Dermis blood vessel endothelial cell (primary cell): Measurements from ENCODE around the gene PICK1. TPM values are rescaled to one million over a fixed set of nuclear protein-coding genes. Genes with fewer than 3 reads are reported as not detected.

Experiments
- DNase-seq: peaks from one replicate; pipeline ENCODE4 v3.0.0; 2010
- total RNA-seq: library from RNA; depleted of rRNA; stranded (reverse); fragments of >200 nt; gene quantifications from 2 replicates; pipeline ENCODE4 v1.2.3, GENCODE V29; 2014

Gene PICK1
- total RNA-seq, 1 donor from 2014 or later, result 15.5 TPM

- DNase-seq, result no peak
Measured at GRCh38 chr22:38089474-38089851, 32.3 kb downstream of the PICK1 start.

GRCh38 chr22:38097058-38097457 is 39.9 kb downstream of the PICK1 start:
- no peak for DNase-seq

- peak; percentile 50 for DNase-seq
Measured at GRCh38 chr22:38097557-38098409, 40.6 kb downstream of the PICK1 start.

GRCh38 chr22:38098410-38099249 is 41.4 kb downstream of the PICK1 start:
- peak; percentile 64 for DNase-seq

- no peak for DNase-seq
Measured at GRCh38 chr22:38103641-38104040, 46.4 kb downstream of the PICK1 start.

GRCh38 chr22:38104084-38104483 is 46.9 kb downstream of the PICK1 start:
- DNase-seq, result peak; percentile 43

GRCh38 chr22:38106814-38107578 is 49.8 kb downstream of the PICK1 start:
- DNase-seq, result no peak

- no peak for DNase-seq
Measured at GRCh38 chr22:38107692-38108515, 50.7 kb downstream of the PICK1 start.

GRCh38 chr22:38108561-38109319 is 51.5 kb downstream of the PICK1 start:
- no peak for DNase-seq

GRCh38 chr22:38109371-38110001 is 52.3 kb downstream of the PICK1 start:
- no peak for DNase-seq

GRCh38 chr22:38110008-38110862 is 53.0 kb downstream of the PICK1 start, which contains the start of gene BAIAP2L2:
TSS of gene BAIAP2L2 (minus strand) at chr22:38110684. CDS start at chr22:38110525, 159 bp downstream.
- DNase-seq, result no peak

GRCh38 chr22:38110863-38111852 is 54.0 kb downstream of the PICK1 start:
- no peak for DNase-seq

- no peak for DNase-seq
Measured at GRCh38 chr22:38111925-38112355, 54.7 kb downstream of the PICK1 start.

- no peak for DNase-seq
Measured at GRCh38 chr22:38112381-38112780, 55.2 kb downstream of the PICK1 start.

GRCh38 chr22:38114484-38115398 is 57.5 kb downstream of the PICK1 start:
- DNase-seq, result peak; percentile 92

- no peak for DNase-seq
Measured at GRCh38 chr22:38115423-38116205, 58.4 kb downstream of the PICK1 start.
